OCI-M1 (cell line): ENCODE results near the gene RAD23B.

Experiments
- DNase-seq: peaks from one replicate; lab custom pipeline; 2025; lab: John Stamatoyannopoulos, UW

The RAD23B gene

GRCh38 chr9:107269254-107269653 lies 13.8 kb upstream of the RAD23B start:
- DNase-seq: no peak

DNA sequence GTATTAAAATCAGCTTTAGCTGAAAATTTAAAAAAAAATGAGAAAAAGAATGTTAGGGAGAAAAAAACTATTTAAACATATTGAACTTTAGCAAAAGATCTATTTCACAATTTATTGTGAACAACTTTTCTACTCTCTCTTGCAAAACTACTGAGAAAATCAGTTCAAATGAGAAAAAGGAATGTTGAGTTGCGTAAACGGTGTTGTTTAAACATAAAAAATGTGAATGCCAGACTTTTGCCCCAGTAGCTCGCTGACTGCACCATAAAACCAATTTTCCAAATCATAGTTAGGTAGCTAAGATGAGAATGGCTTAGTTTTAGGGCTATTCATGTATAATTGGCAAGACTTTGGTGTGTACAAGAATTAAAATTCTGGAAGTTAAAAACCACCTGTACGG lies 13.4 kb upstream of the RAD23B start:
- DNase-seq: no peak

- no peak for DNase-seq
Measured at GRCh38 chr9:107270082-107270481, 13.0 kb upstream of the RAD23B start.

DNA sequence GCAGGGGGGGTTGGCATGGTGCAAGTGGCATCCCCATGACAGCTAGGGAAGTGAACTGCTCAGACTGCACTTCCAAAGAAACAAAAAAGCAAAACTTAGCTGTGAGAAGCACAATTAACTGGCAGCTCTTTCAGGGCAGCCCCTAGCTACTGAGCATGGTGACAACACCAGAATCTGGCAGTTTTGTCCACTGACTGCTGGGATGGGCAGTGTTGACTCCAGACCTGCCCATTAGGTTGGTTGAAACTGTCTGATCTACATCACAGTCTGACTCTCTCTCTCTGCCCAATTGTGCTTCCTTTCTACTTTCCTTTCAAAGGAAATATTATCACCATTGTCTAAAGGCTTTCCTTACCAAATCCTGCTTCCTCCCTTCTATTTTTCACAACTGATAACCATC lies 12.5 kb upstream of the RAD23B start:
- no peak for DNase-seq

DNA sequence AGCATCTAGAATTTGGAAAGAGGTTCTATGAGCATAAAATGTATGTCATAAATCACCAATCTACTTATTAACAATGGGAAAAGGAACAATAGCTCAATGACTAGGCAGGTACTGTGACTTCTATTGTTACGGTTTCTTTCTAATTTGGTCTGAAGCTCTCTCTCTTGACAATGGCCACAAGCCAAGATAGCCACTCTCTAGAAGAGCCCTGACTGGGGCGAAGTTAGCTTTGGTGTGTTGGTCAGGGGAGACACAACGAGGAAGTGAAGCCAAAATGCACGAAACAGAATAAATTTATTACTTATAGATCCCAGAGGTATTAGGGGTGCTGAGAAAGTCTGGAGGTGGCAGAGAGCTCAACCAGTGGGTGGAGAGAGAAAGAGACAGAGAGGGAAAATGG lies 9.4 kb upstream of the RAD23B start:
- no peak for DNase-seq

DNA sequence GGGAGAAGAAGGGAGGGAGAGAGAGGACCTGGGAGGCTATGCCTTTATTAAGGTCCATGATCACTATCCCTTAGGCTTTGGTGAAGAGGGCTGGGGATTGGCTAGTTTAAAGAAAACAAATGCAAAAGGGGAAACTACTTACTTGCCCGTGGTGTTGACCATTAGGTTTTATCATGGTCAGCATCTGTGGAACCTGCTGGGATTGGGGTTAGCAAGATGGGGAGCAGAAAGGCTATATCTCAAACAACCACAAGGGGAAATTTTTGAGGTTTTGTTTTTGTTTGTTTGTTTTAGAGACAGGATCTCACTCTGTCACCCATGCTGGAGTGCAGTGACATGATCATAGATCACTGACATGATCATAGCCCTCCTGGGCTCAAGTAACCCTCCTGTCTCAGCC lies 9.0 kb upstream of the RAD23B start:
- peak; percentile 51 for DNase-seq

GRCh38 chr9:107274953-107275422 lies 8.1 kb upstream of the RAD23B start:
- no peak for DNase-seq

- DNase-seq: no peak
Measured at GRCh38 chr9:107275530-107275929, 7.5 kb upstream of the RAD23B start.

DNA sequence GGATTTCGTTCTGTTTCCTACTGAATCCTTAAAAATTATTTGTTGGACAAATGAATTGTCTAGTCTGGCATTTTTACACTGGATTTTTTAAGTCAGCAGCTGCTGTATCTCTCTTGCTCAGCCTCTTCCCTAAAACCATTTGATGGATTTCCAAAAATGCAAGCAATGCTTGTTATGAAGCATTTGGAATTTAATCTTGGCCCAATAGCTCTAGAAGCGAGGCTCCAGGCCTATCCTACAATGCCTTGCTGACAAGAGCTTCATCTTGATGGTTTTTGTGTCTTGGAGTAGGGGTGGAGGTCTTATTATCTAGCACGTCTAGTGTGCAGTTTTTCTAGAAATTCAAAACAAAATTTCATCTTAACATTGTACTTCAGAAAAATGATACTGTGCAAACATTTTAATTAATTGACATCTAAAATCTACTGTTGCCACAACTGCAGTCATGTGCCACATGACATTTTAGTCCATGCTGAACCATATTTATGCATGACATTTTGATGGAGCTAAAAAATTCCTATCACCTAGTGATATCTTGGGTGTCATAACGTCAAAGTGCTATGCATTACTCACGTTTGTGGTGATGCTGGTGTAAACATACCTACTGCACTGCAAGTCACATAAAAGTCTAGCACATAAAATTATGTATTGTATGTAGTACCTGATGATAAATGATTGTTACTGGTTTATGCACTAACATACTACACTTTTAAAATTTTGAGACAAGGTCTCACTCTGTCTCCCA lies 5.9 kb upstream of the RAD23B start:
- no peak for DNase-seq

GRCh38 chr9:107277801-107278200 lies 5.3 kb upstream of the RAD23B start:
- no peak for DNase-seq

- DNase-seq: no peak
Measured at GRCh38 chr9:107279086-107279485, 4.0 kb upstream of the RAD23B start.

DNA sequence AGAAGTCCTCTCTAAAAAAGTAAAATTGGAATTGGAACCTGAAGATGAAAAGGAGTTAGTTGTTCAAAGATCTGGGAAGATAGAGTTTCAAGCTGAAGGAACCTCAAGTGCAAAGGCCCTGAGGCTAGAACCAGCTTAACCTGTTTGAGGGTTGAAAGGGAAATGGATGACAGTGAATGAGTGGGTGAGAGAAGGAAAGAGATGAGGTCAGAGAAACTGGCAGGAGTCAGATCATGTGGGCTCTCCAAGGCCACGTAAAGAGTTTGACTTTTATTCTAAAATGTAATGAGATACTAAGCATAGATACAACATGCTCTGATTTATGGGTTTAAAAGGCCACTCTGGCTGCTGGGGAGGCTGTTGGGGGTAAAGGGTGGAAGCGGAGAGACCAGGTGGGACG lies 2.5 kb upstream of the RAD23B start:
- DNase-seq: no peak

DNA sequence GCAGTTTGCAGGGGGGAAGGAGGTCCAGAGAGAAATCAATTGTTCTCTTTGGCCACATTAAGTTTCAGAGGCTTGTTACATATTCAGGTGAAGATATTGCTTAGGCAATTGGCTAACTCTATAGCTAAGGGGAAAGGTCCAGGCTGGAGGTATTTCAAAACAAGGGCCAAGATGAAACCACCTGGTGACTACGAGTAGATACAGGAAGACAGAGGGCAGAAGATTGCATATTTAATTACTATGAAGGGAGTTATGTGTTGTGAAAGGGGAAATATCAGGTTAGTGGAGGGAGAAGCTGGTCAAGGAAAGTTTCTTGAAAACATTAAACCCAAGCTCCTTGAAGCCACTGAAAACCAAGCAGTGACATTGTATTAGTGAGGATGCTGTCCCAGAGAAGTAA lies 1.9 kb upstream of the RAD23B start:
- no peak for DNase-seq

- DNase-seq: peak; percentile 36
Measured at GRCh38 chr9:107281922-107282667, 984 bp upstream of the RAD23B start.

GRCh38 chr9:107283623-107284616 lies 841 bp downstream of the RAD23B start:
- peak; percentile 86 for DNase-seq

DNA sequence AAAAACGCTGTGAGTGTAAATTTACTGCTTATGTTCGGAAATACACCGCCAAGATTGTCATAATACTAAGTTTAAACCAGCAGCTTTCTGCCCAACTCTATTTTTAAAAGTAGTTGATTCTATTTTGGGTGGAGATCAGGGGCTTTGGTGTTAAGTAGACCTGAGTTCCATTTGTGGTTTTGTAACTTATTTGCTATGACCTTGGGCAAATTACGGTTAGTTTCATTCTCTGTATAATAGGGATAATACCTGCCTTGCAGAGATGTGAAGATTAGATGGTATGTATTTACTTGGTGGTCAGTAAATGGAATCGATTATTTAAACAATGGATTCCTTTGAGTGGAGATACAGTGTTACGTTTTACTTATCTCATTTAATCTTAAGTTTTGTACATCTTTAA lies 1.6 kb downstream of the RAD23B start:
- peak; percentile 31 for DNase-seq

DNA sequence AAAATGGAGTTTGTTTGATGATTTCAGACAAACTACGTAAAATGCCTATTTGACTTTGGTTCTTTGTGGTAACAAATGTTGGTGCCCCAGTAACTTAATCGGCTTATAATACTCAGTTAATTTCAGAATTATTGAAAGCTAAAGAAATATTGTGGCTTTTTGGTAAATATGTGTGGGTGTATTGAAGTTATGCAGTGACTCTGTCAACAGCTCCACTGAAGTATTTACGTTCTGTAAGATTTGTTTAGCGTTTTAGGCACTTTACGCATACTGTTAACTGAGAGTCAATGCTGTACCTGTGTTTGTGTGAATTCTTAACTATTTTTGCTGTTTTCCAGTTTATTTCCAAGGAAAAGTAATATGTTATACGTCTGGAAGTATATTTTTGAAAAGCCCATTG lies 2.2 kb downstream of the RAD23B start:
- DNase-seq: no peak

GRCh38 chr9:107286057-107286456 lies 3.0 kb downstream of the RAD23B start:
- DNase-seq: peak; percentile 46

GRCh38 chr9:107288701-107289100 lies 5.6 kb downstream of the RAD23B start:
- DNase-seq: peak; percentile 27

- no peak for DNase-seq
Measured at GRCh38 chr9:107290619-107291018, 7.5 kb downstream of the RAD23B start.

DNA sequence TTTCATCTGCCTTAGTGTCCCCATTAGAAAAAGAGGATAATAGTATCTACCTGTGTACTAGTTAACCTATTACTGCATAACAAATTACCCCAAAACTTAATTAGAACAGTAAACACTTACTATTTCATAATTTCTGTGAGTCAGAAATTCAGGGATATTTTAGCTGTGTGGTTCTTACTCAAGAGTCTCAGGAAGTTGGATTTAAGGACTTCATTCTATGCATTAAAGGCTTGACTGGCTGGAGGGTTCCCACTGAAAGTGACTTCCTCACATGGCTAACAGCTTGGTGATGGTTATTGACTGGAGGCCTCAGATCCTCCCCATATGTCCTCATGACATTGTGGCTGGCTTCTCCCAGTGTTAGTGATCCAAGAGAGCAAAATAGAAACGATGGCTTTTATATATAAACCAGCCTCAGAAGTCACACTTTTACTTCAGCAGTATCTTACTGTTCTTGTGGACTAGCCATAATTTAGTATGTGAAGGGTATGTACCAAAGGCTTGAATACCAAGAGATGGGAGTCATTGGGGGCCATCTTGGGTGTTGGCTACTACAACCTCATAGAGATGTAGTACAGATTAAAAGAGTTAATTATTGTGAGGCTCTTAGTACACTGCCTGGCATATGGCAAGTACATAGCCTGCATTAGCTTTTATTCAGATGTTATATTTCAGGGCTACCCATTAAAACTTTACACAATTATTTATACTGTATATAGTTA lies 9.9 kb downstream of the RAD23B start:
- DNase-seq: no peak
